NCI-H2107 (cell line): ENCODE results near the gene LMAN2L.
A peak's percentile ranks its signal among the peaks of the same experiment; 100 is the strongest.

ENCODE experiments used
- DNase-seq: peaks from one replicate; lab custom pipeline; 2025; lab: John Stamatoyannopoulos, UW

LMAN2L gene

DNA sequence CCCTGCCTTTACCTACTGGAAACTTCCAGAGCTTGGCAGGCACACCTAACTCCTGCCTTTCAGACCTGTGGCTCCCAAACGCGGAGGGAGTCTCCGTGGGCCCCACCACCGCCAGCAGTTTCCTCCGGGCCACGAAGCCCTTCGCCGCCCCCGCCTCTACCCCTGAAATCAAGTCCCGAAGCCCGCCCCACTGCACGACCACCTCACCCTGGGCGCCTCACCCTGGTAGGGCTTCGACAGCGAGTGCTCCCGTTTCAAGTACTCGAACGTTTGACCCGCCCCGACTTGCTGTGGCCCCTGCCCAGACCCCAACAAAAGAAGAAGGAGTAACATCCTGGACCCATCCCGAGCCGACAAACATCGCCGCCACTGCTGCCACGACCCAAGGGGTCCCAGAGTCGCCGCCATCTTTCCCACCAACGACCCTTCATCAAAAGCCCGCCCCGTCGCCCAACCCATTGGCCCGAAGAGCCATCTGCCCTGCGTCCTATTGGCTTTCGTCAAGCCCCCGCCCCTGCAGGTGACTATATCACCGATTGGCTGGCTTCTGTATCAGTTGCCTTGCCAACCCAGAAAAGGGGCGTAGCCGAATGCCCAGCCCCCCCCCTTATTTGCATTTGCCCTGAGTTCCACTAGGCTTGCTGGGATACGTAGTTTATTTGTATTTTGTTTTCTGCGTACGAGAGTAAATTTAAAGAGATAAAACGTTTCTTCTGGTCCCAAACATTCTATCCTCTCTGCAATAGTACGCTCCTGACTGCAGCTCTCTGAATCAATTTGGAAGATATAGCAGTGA is at the start of gene LMAN2L:
Gene LMAN2L, minus strand, starts transcription at position 432 of the 796 bp plus-strand sequence. Its CDS starts 24 bp downstream, at position 408.
- peak; percentile 77 for DNase-seq

- no peak for DNase-seq
Measured at GRCh38 chr2:96789245-96789617, 49.4 kb upstream of the LMAN2L start.

DNA sequence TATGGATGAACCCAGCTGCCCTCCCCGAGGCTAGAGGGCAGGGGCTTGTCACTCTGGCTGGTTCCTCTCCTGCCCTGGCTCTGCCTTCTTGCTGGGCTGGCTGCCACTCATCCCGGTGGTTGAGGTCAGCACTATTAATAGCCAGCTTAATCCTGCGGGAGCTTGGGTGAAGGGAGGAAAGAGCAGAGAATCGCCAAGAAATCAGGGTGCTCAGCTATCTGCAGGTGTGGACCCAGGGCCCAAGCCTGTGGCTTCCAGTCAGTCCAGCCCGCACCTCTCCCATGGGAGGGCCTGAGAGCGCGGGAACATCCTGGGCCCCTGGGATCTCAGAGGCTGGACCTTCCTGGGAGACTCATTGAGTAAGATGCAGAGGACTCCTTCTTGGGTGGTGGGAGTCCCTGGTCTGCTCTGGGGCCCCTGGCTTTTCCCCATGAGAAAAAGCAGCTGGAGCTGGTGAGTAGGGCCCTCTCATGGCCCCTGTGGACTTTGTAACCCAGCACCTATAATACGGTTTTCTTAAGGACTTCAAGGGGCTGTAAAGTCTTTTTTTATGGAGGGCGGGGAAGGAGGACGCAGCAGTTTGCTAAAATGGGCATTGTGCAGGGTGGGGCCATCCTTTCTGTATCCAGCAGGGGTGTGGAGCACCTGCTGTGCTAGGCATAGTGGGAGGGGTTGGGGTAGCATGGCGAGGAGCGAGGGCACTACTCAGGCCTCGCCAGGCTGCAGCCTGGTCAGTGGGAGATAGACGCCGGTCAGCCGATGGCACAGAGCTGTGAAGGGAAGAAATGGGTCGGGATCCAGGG is 48.8 kb upstream of the LMAN2L start:
- no peak for DNase-seq

- no peak for DNase-seq
Measured at GRCh38 chr2:96787411-96787810, 47.5 kb upstream of the LMAN2L start.

DNA sequence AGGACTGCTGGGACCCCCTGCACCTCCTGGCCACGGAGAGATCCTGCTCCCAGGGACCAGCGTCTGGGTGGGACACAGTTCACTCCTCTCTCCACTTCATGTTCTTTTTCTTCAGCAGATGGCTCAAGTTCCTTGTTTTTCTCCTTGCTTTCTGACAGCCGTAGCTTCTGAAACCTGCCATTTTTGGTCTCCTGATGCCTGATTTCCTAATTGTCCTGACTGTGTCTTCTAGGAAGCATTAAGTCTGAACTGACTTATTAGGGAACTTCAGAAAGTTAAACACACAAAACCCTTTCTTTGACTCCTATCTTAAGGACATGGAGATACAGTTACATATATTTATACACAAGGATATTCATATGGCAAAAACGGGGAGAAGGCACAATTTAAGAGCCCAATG is 43.5 kb upstream of the LMAN2L start:
- DNase-seq, result no peak

DNA sequence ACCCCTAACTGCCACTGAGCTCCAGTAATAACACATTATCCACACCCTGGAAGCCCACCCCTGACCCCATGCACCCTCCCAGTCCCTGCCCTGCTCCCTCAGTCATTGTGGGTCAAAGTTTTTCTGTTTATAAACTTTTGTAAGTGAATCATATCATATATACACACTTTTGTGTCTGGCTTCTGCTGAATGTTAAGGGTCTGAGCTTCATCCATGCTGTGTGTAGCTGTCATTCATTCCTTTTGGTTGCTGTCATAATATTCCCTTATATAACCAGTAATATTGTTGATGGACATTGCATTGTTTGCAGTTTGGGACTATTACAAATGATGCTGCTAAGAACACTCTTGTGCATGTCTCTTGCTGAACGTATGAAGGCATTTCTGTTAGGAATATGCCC is 35.3 kb upstream of the LMAN2L start:
- DNase-seq, result no peak

DNA sequence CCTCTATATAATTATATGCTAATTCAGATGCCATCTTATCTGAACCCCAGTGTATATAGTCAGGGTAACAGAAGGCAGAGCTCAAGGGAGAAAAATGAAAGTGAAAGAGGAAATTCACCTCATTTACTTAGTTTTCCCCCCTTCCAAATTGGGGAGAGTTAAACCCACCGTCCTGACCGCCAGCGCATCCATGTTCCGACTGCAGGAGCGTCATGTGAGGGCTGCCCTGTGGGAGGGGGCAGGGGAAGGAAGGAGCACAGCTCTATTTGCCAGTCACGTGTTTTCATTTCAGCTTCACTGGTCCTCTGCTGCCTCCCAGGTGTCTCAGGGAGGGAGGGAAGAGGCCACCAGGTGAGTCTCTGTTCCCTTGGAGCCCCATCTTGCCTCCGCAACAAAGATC is 34.1 kb upstream of the LMAN2L start:
- peak; percentile 44 for DNase-seq

- no peak for DNase-seq
Measured at GRCh38 chr2:96772903-96773671, 33.2 kb upstream of the LMAN2L start.

GRCh38 chr2:96771796-96772618 is 32.1 kb upstream of the LMAN2L start:
- peak; percentile 27 for DNase-seq

DNA sequence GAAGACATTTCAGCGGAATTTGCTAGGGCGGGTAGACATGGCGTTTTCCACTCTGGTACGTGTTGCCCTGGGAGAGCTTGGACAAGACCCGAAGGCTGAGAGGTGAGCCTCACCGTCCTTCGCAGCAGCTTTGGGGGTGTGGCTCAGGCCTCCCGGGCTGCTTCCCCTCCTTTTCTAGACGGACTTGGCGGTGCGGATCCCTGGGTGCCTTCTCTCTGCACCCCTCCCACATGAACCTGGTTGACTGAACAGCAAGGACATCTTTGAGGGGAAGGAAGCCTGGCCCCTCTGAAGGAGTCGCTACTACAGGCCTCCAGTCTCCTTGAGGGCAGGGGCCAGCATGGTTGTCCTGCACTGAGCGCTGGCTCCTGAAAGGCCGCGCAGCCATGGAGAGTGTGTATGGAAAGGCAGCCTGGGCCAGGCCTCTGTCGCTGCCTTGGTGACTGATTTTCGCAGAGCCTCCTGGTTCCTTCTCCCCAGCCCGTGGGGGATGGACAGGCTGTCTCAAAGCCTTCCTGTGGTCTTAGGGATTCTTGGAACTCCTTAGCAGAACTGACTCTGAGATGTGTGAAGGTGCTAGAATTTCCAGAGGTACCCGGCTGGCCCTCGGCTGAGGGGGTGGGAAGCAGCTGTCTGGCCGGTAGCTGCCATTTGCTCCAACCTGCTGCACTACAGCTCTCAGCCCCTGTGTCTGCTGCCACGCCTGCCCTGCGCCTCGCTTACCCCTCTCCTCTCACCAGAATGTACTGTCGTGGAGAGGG is 30.8 kb upstream of the LMAN2L start:
- DNase-seq, result no peak

DNA sequence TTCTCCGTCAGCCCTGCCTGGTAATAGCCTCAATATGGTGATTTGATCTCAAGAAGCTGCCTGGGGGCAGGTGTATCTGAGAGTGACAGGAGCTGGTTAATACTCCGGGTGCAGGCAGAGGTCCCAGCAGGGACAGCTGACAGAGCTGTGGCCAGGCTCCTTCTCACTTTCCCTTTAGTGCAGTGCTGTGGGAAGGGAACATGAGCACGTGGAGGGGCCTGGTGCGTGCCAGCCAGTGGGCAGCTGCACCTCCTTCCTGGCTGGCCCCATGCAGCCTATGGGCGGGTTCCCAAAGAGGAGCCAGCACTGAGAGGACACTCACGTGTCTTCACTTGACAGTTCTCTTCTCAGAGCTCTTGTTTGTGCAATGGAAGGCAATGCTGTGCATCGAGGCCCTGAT is 29.9 kb upstream of the LMAN2L start:
- DNase-seq, result no peak

- DNase-seq, result no peak
Measured at GRCh38 chr2:96768083-96768561, 28.3 kb upstream of the LMAN2L start.

DNA sequence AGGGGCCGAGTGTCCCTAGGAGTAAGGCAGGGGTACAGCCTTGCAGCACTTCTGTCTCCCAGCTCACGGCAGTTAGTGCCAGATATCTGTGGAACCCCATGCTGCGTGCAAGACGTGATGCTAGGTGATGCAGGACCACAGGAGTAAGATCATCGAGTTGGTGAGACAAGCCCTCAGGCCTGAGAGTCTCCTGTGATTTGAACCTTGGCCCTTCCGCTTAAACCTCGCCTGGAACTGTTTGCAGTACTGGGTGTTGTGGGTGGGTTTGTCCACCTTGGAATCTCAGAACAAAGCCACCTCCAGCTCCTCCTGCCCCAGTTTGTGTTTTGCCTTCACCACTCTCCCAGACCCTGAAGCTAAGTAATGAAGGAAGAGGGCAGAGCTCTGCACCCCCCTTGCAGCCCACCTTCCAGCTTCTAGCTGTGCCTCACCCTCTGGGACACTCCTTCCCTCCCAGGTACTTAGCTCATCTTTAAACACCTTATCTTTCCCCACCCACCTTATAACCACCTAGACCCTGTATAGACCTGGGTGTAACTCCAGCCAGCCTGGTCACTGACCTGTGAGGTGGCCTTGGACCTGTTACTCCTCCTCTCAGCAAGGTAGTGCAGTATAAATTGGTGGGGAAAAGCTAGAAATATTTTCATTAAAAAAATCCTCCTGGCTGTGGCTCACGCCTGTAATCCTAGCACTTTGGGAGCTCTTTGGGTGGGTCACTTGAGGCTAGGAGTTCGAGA is 27.4 kb upstream of the LMAN2L start:
- no peak for DNase-seq

DNA sequence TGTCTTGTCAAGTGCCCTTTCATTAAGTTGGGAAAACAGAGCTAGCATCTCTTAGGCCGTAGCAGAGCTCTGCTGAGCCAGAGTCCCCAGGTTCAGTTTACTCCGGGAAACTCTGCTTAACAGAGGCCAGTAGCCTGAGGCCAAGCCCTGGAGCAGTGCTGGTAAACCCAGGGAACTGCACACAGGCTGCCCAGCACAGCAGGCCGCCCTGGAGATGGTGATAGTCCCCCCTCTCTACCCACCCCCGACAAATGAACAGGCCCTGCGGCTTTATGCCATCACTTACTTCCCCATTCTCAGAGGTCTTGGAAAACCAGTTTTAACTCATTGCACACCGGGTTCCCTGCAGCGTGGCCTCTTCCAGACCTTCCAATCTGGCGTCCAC is 24.4 kb upstream of the LMAN2L start:
- DNase-seq, result no peak

DNA sequence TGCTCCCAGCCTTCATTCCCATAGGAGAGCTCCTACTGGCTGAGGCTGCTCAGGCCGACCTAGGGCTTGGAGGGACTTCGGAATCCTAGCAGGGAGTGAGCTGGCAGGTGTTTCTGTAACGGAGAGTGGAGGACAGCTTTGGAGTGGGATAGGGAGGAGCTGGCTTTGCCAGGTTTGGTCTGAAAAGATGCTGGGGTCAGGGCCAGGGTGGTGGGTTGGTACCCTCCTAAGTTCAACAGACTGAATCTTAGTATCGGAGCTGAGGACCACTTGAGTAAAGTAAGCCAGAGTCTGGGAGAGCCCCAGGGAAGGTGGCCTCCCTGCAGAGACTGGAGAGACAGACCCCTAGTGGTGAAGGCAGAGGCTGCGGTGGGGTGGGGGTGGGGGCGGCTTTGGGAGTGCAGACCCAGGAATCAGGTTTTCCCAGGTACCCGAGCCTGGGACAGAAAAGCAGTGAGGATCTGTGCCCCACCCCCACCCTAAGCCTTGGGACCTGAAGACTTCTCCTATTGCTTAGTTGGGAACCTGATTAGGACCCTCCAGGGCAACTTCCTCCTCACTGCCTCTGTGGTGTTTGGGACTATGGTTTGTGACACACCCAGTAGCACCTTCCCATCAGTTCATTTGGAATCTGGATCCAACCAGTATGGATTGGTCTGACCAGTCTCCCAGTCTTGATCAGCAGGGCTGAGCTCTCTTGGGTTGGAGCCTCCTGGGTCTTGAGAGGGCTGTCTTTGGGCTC is 23.8 kb upstream of the LMAN2L start:
- no peak for DNase-seq

GRCh38 chr2:96762529-96763311 is 22.9 kb upstream of the LMAN2L start:
- no peak for DNase-seq

GRCh38 chr2:96760986-96761832 is 21.3 kb upstream of the LMAN2L start:
- no peak for DNase-seq
